Myocyte (in vitro differentiated cells): ENCODE measurements around the gene MAP4K4. TPM values are rescaled to one million over a fixed set of nuclear protein-coding genes. Genes with fewer than 3 reads are reported as not detected.
"Not testable (repeated sequence)": the region's sequence is repeated elsewhere in the genome, so short reads cannot be mapped to it uniquely, and the experiment has no call there.

Experiments
- DNase-seq: peaks from one replicate; pipeline ENCODE4 v3.0.0-alpha.2; 2012; ENCODE audit warnings: low read depth
- total RNA-seq: library from RNA; depleted of rRNA; stranded (reverse); fragments of >200 nt; gene quantifications from 2 replicates; pipeline ENCODE4 v1.2.3, GENCODE V29; 2014

The MAP4K4 gene
- total RNA-seq, 1 donor from 2014 or later = 207 TPM

GRCh38 chr2:101741775-101742520 lies 44.4 kb downstream of the MAP4K4 start:
- no peak for DNase-seq

- no peak for DNase-seq
Measured at GRCh38 chr2:101742547-101742946, 45.0 kb downstream of the MAP4K4 start.

- DNase-seq = no peak
Measured at GRCh38 chr2:101743288-101743687, 45.8 kb downstream of the MAP4K4 start.

GRCh38 chr2:101744832-101745231 lies 47.3 kb downstream of the MAP4K4 start:
- DNase-seq = no peak

GRCh38 chr2:101745711-101746694 lies 48.5 kb downstream of the MAP4K4 start:
- DNase-seq = peak; percentile 32

GRCh38 chr2:101748000-101748399 lies 50.5 kb downstream of the MAP4K4 start:
- DNase-seq = no peak

GRCh38 chr2:101748462-101748861 lies 51.0 kb downstream of the MAP4K4 start:
- DNase-seq = not testable (repeated sequence)

GRCh38 chr2:101750688-101751087 lies 53.2 kb downstream of the MAP4K4 start:
- no peak for DNase-seq

- DNase-seq = no peak
Measured at GRCh38 chr2:101751276-101751815, 53.8 kb downstream of the MAP4K4 start.

GRCh38 chr2:101751875-101752619 lies 54.5 kb downstream of the MAP4K4 start:
- no peak for DNase-seq

GRCh38 chr2:101752716-101753616 lies 55.5 kb downstream of the MAP4K4 start:
- DNase-seq = no peak

- DNase-seq = no peak
Measured at GRCh38 chr2:101753720-101754490, 56.4 kb downstream of the MAP4K4 start.

- peak; percentile 46 for DNase-seq
Measured at GRCh38 chr2:101754618-101755017, 57.1 kb downstream of the MAP4K4 start.

- no peak for DNase-seq
Measured at GRCh38 chr2:101756266-101756665, 58.8 kb downstream of the MAP4K4 start.

GRCh38 chr2:101758001-101758400 lies 60.5 kb downstream of the MAP4K4 start:
- DNase-seq = no peak

GRCh38 chr2:101759162-101759561 lies 61.7 kb downstream of the MAP4K4 start:
- peak; percentile 56 for DNase-seq

- peak; percentile 72 for DNase-seq
Measured at GRCh38 chr2:101762451-101763171, 65.1 kb downstream of the MAP4K4 start.

- no peak for DNase-seq
Measured at GRCh38 chr2:101763496-101764333, 66.2 kb downstream of the MAP4K4 start.
